Stimulated activated CD8-positive, alpha-beta memory T cell treated with anti-CD3 and anti-CD28 coated beads, Interleukin-15, amount 100 ng/mL, for 4 hours (primary cell): ENCODE results near the gene CD44.

ENCODE experiments used
- DNase-seq, 2 donors: peaks; one replicate each; pipeline ENCODE4 v3.0.0-alpha.2; 2020; ENCODE audit warnings: low read depth in 2 of 2

Gene CD44

GRCh38 chr11:35112056-35112845 is 26.7 kb upstream of the CD44 start:
- DNase-seq = no peak

- DNase-seq = no peak
Measured at GRCh38 chr11:35112846-35113105, 26.2 kb upstream of the CD44 start.

- DNase-seq = no peak
Measured at GRCh38 chr11:35114906-35115687, 23.9 kb upstream of the CD44 start.

GRCh38 chr11:35115688-35116030 is 23.3 kb upstream of the CD44 start:
- DNase-seq = no peak

GRCh38 chr11:35116245-35116644 is 22.7 kb upstream of the CD44 start:
- DNase-seq = no peak

- no peak for DNase-seq
Measured at GRCh38 chr11:35116762-35117640, 22.0 kb upstream of the CD44 start.

GRCh38 chr11:35118906-35119305 is 20.1 kb upstream of the CD44 start:
- no peak for DNase-seq

- DNase-seq = no peak
Measured at GRCh38 chr11:35121326-35121865, 17.6 kb upstream of the CD44 start.

GRCh38 chr11:35122308-35122707 is 16.7 kb upstream of the CD44 start:
- no peak for DNase-seq

- DNase-seq = no peak
Measured at GRCh38 chr11:35126000-35126878, 12.7 kb upstream of the CD44 start.

GRCh38 chr11:35126879-35127581 is 11.9 kb upstream of the CD44 start:
- DNase-seq = no peak

GRCh38 chr11:35127619-35128018 is 11.4 kb upstream of the CD44 start:
- DNase-seq = no peak

- no peak for DNase-seq
Measured at GRCh38 chr11:35131094-35131493, 7.9 kb upstream of the CD44 start.

- DNase-seq = no peak
Measured at GRCh38 chr11:35131886-35132285, 7.1 kb upstream of the CD44 start.

GRCh38 chr11:35133656-35134055 is 5.3 kb upstream of the CD44 start:
- DNase-seq = no peak

- no peak for DNase-seq
Measured at GRCh38 chr11:35134403-35135148, 4.4 kb upstream of the CD44 start.

GRCh38 chr11:35135222-35135621 is 3.7 kb upstream of the CD44 start:
- DNase-seq = no peak

GRCh38 chr11:35136311-35136710 is 2.7 kb upstream of the CD44 start:
- DNase-seq = no peak

GRCh38 chr11:35138058-35138457 is 913 bp upstream of the CD44 start:
- no peak for DNase-seq

GRCh38 chr11:35138606-35138942 is 397 bp upstream of the CD44 start:
- no peak for DNase-seq
